ENCODE results near the gene CNOT3.

DNA sequence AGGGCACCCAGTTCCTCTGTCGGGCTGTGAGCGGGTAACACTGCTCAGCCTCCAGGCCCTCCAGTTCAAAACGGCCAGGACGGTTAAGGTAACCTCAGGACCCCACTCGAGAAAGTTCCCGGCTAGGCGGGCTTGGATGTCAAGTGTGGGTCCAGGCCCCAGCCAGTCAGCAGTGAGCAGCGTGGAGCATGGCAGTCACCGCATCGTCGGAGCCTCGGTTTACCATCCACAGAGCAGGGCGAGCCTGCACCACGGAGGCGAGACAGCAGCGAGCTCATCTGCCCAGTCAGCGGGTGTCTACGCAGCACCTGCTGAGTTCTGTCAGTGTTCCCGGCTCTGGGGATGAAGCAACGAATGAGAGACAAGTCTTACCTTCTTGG, 8.0 kb upstream of the CNOT3 start:
- TF ChIP-seq, protein P1, sequence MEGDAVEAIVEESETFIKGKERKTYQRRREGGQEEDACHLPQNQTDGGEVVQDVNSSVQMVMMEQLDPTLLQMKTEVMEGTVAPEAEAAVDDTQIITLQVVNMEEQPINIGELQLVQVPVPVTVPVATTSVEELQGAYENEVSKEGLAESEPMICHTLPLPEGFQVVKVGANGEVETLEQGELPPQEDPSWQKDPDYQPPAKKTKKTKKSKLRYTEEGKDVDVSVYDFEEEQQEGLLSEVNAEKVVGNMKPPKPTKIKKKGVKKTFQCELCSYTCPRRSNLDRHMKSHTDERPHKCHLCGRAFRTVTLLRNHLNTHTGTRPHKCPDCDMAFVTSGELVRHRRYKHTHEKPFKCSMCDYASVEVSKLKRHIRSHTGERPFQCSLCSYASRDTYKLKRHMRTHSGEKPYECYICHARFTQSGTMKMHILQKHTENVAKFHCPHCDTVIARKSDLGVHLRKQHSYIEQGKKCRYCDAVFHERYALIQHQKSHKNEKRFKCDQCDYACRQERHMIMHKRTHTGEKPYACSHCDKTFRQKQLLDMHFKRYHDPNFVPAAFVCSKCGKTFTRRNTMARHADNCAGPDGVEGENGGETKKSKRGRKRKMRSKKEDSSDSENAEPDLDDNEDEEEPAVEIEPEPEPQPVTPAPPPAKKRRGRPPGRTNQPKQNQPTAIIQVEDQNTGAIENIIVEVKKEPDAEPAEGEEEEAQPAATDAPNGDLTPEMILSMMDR (IDR thresholded peaks at IDR 0.05) = no peak
- TF ChIP-seq POLR2A (IDR thresholded peaks at IDR 0.05) = no peak

Data from lower leg skin (tissue), 3 donors.